HepG2 (cell line): Measurements from ENCODE around the gene NRAS. TPM values are rescaled to one million over a fixed set of nuclear protein-coding genes. Genes with fewer than 3 reads are reported as not detected.

ENCODE experiments used
- EHMT2 ChIP-seq: fragments of 200-600 bp; sonication (generic); IDR thresholded peaks from 2 replicates; pipeline ENCODE4 v1.7.0; 2017; ENCODE audit warnings: antibody characterized with exemption, low read depth, low read length, borderline replicate concordance
- HMGA1 ChIP-seq: sonication (generic); formaldehyde crosslinking; conservative IDR thresholded peaks from 2 replicates; pipeline ENCODE4 v1.4.0; 2020; ENCODE audit warnings: missing genetic modification reagents
- HNRNPUL1 ChIP-seq: fragments of 200-400 bp; formaldehyde crosslinking; IDR thresholded peaks from 2 replicates; pipeline ENCODE4 v1.6.1; 2017; ENCODE audit warnings: low read depth, mild to moderate bottlenecking, low read length, moderate library complexity
- MIER3 ChIP-seq: IDR thresholded peaks from 2 replicates; pipeline ENCODE4 v1.6.1; 2016; ENCODE audit warnings: missing compliant biosample characterization, borderline replicate concordance
- PHB2 ChIP-seq: fragments of 450-650 bp; IDR thresholded peaks from 2 replicates; pipeline ENCODE4 v1.6.1; 2018; ENCODE audit not compliant: partially characterized antibody
- PLSCR1 ChIP-seq: sonication (generic); formaldehyde crosslinking; IDR thresholded peaks from 2 replicates; pipeline ENCODE4 v1.5.0; 2020; ENCODE audit warnings: missing genetic modification reagents, mild to moderate bottlenecking, borderline replicate concordance
- ZBTB40 ChIP-seq, 2 experiments: fragments of 450-650 bp in 1 of 2; sonication (generic) in 1 of 2; formaldehyde crosslinking in 1 of 2; IDR thresholded peaks; 2 replicates each; pipeline versions ENCODE4 v1.6.1 to v1.8.0; 2016 to 2022; ENCODE audit warnings: antibody characterized with exemption in 1 of 2, mild to moderate bottlenecking in 1 of 2, missing genetic modification reagents in 1 of 2
- ZNF441 ChIP-seq: sonication (generic); formaldehyde crosslinking; IDR thresholded peaks from 2 replicates; pipeline ENCODE4 v1.7.0; 2021; ENCODE audit warnings: missing genetic modification reagents, borderline replicate concordance
- ZNF713 ChIP-seq: sonication (generic); formaldehyde crosslinking; IDR thresholded peaks from 2 replicates; pipeline ENCODE4 v1.4.0; 2020; ENCODE audit warnings: mild to moderate bottlenecking, missing genetic modification reagents
- ZNF878 ChIP-seq: sonication (generic); formaldehyde crosslinking; IDR thresholded peaks from 2 replicates; pipeline ENCODE4 v1.8.1; 2023; ENCODE audit warnings: mild to moderate bottlenecking, missing genetic modification reagents, moderate library complexity
- polyA plus RNA-seq, 8 experiments: library from polyadenylated mRNA; depleted of rRNA in 3 of 8; stranded (reverse) in 7 of 8; unstranded in 1 of 8; fragments of >200 nt; fragmentation: Illumina TruSeq in 4 of 8; extraction: Trizol in 4 of 8; gene quantifications; 2 replicates each; pipeline versions ENCODE4 v1.2.1 to v1.2.3, GENCODE V29; 2011 to 2016; ENCODE audit warnings: low read depth in 4 of 8, missing spikeins in 1 of 8, mixed read lengths in 1 of 8; ENCODE audit not compliant: insufficient read depth in 1 of 8
- total RNA-seq, 5 experiments: library from RNA; depleted of rRNA; stranded (reverse); fragments of >200 nt; fragmentation: Illumina TruSeq; extraction: Trizol; gene quantifications; 2 replicates each; pipeline ENCODE4 v1.2.3, GENCODE V29; 2016; ENCODE audit warnings: low read depth in 1 of 5
- TF ChIP-seq, protein P1 (sequence below): sonication (generic); formaldehyde crosslinking; IDR thresholded peaks from 2 replicates; pipeline ENCODE4 v1.5.0; 2020; ENCODE audit warnings: mild to moderate bottlenecking, missing genetic modification reagents, borderline replicate concordance

Gene NRAS
- total and polyA plus RNA-seq, 2 of the 13 experiments (the other 11 are each of a cell fraction or from before 2014, with no cell fraction given), result 38.6 to 58.8 TPM

DNA sequence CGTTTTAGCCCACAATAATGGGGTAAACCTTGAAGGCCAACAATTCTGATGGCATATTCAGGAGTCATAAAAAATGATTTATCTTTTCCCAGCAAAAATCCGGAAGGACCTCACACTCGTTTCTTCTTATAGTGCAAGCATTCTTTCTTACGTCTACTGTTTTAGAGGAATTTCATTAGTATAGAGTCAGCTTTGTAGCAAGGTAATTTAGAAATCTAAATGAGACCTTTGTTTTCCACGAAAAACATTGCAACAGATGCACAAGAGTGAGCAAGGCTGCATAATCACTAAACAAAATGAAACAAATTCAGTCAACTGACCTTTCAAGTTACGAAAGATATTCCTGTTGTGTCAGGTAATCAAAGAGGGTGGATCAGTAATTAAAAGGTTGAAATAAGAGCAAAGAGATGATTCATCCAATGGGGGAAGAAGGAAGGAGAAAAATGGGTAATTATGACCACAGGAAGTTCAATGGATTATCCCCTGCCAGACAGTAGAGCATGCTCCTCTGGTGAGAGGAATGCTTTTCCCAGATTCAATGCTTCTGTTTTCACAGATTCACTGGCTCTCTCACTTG lies 41.8 kb upstream of the NRAS start (continued):
- TF ChIP-seq HNRNPUL1, result no peak
- no peak for TF ChIP-seq MIER3 (CRISPR knock-in tag)
- TF ChIP-seq PLSCR1, result no peak
- no peak for TF ChIP-seq ZNF713
- TF ChIP-seq ZNF878 (CRISPR knock-in tag), result peak; percentile 28; the same call in 1 of the 2 replicates
- TF ChIP-seq EHMT2, result peak; percentile 77; the same call in 1 of the 2 replicates
- no peak for TF ChIP-seq PHB2
- TF ChIP-seq, protein P1, sequence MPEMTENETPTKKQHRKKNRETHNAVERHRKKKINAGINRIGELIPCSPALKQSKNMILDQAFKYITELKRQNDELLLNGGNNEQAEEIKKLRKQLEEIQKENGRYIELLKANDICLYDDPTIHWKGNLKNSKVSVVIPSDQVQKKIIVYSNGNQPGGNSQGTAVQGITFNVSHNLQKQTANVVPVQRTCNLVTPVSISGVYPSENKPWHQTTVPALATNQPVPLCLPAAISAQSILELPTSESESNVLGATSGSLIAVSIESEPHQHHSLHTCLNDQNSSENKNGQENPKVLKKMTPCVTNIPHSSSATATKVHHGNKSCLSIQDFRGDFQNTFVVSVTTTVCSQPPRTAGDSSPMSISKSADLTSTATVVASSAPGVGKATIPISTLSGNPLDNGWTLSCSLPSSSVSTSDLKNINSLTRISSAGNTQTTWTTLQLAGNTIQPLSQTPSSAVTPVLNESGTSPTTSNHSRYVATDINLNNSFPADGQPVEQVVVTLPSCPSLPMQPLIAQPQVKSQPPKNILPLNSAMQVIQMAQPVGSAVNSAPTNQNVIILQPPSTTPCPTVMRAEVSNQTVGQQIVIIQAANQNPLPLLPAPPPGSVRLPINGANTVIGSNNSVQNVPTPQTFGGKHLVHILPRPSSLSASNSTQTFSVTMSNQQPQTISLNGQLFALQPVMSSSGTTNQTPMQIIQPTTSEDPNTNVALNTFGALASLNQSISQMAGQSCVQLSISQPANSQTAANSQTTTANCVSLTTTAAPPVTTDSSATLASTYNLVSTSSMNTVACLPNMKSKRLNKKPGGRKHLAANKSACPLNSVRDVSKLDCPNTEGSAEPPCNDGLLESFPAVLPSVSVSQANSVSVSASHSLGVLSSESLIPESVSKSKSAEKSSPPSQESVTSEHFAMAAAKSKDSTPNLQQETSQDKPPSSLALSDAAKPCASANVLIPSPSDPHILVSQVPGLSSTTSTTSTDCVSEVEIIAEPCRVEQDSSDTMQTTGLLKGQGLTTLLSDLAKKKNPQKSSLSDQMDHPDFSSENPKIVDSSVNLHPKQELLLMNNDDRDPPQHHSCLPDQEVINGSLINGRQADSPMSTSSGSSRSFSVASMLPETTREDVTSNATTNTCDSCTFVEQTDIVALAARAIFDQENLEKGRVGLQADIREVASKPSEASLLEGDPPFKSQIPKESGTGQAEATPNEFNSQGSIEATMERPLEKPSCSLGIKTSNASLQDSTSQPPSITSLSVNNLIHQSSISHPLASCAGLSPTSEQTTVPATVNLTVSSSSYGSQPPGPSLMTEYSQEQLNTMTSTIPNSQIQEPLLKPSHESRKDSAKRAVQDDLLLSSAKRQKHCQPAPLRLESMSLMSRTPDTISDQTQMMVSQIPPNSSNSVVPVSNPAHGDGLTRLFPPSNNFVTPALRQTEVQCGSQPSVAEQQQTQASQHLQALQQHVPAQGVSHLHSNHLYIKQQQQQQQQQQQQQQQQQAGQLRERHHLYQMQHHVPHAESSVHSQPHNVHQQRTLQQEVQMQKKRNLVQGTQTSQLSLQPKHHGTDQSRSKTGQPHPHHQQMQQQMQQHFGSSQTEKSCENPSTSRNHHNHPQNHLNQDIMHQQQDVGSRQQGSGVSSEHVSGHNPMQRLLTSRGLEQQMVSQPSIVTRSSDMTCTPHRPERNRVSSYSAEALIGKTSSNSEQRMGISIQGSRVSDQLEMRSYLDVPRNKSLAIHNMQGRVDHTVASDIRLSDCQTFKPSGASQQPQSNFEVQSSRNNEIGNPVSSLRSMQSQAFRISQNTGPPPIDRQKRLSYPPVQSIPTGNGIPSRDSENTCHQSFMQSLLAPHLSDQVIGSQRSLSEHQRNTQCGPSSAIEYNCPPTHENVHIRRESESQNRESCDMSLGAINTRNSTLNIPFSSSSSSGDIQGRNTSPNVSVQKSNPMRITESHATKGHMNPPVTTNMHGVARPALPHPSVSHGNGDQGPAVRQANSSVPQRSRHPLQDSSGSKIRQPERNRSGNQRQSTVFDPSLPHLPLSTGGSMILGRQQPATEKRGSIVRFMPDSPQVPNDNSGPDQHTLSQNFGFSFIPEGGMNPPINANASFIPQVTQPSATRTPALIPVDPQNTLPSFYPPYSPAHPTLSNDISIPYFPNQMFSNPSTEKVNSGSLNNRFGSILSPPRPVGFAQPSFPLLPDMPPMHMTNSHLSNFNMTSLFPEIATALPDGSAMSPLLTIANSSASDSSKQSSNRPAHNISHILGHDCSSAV (CRISPR knock-in tag), result no peak
- no peak for TF ChIP-seq ZNF441 (CRISPR knock-in tag)
- TF ChIP-seq ZBTB40 (IDR thresholded peaks at IDR 0.05), result no peak
- TF ChIP-seq ZBTB40 (CRISPR knock-in tag; IDR thresholded peaks at IDR 0.05), result no peak
- no peak for TF ChIP-seq HMGA1 (CRISPR knock-in tag)
